Naive B cell (primary cell): ENCODE data around the gene MINDY4. TPM values are rescaled to one million over a fixed set of nuclear protein-coding genes. Genes with fewer than 3 reads are reported as not detected.

Experiments used
- ATAC-seq, 2 donors: fragments of 150-1000 bp; cut with Tn5 transposase; 2 replicates each; pipeline ENCODE4 v1.10.0; 2021; ENCODE audit warnings: low read depth in 2 of 2, mild to moderate bottlenecking in 2 of 2, moderate library complexity in 2 of 2
- DNase-seq: peaks from one replicate; pipeline ENCODE4 v3.0.0; 2022
- H3K27ac Mint-ChIP-seq, 6 donors: one replicate each; pipeline ENCODE4 v1.8.0; 2020 to 2022; ENCODE audit warnings: mild to moderate bottlenecking in 6 of 6, mixed read lengths in 6 of 6, moderate library complexity in 5 of 6, inconsistent platforms in 2 of 6
- H3K27me3 Mint-ChIP-seq, 3 donors: one replicate each; pipeline ENCODE4 v1.8.0; 2021 to 2022; ENCODE audit warnings: mixed read lengths in 3 of 3, mild to moderate bottlenecking in 1 of 3
- H3K36me3 Mint-ChIP-seq, 2 donors: one replicate each; pipeline ENCODE4 v1.8.0; 2020 to 2022; ENCODE audit warnings: mixed read lengths in 2 of 2, inconsistent platforms in 1 of 2, mild to moderate bottlenecking in 1 of 2
- H3K4me1 Mint-ChIP-seq, 3 donors: one replicate each; pipeline ENCODE4 v1.8.0; 2020 to 2022; ENCODE audit warnings: mixed read lengths in 3 of 3, inconsistent platforms in 1 of 3, mild to moderate bottlenecking in 1 of 3, moderate library complexity in 1 of 3
- H3K4me3 Mint-ChIP-seq, 8 donors: one replicate each; pipeline ENCODE4 v1.8.0; 2020 to 2022; ENCODE audit warnings: mild to moderate bottlenecking in 8 of 8, mixed read lengths in 8 of 8, moderate library complexity in 8 of 8, inconsistent platforms in 2 of 8
- H3K9me3 Mint-ChIP-seq, 7 donors: one replicate each; pipeline ENCODE4 v1.8.0; 2020 to 2022; ENCODE audit warnings: mixed read lengths in 7 of 7, mild to moderate bottlenecking in 5 of 7, inconsistent platforms in 2 of 7, moderate library complexity in 1 of 7
- polyA plus RNA-seq, 6 donors: library from polyadenylated mRNA; unstranded; fragments of 300-500 nt; fragmentation: Illumina TruSeq; gene quantifications; one replicate each; pipeline ENCODE4 v1.2.3, GENCODE V29; 2021; ENCODE audit warnings: low read depth in 6 of 6

MINDY4 gene
- polyA plus RNA-seq, 6 donors from 2014 or later = 0.14 to 0.16 TPM; not detected in 4

GRCh38 chr7:30899066-30899465, 127.8 kb downstream of the MINDY4 start:
- Mint-ChIP-seq H3K4me3 (no peak overlapping the region), H3K27ac (no peak overlapping the region), H3K9me3 (no peaks in the 10 kb centered on the region), H3K36me3 (no peaks in the 10 kb centered on the region), H3K4me1 (no peaks in the 10 kb centered on the region), H3K27me3 (peaks cover 0 to 7% (median 5%) of the 10 kb centered on the region in 3 donors)
- ATAC-seq = no peak
- no peak for DNase-seq

GRCh38 chr7:30899630-30900029, 128.4 kb downstream of the MINDY4 start:
- ATAC-seq = no peak

GRCh38 chr7:30900053-30900452, 128.8 kb downstream of the MINDY4 start:
- DNase-seq (no peak), ATAC-seq (no peak)
- peak overlapping the region in 1 of 6 donors; percentile 56 for H3K27ac Mint-ChIP-seq
- H3K27me3 Mint-ChIP-seq = peaks cover 0 to 5% (median 0%) of the 10 kb centered on the region in 3 donors
- no peaks in the 10 kb centered on the region for H3K4me1 Mint-ChIP-seq
- H3K36me3 Mint-ChIP-seq = no peaks in the 10 kb centered on the region
- H3K4me3 Mint-ChIP-seq = no peak overlapping the region
- H3K9me3 Mint-ChIP-seq = no peaks in the 10 kb centered on the region

More at GRCh38 chr7:30899630-30900029, 128.4 kb downstream of the MINDY4 start:
- Mint-ChIP-seq H3K4me1 (no peaks in the 10 kb centered on the region), H3K27ac (no peak overlapping the region), H3K27me3 (peaks cover 0 to 5% (median 3%) of the 10 kb centered on the region in 3 donors), H3K9me3 (no peaks in the 10 kb centered on the region), H3K4me3 (no peak overlapping the region), H3K36me3 (no peaks in the 10 kb centered on the region)
- no peak for DNase-seq

- Mint-ChIP-seq H3K4me1 (no peaks in the 10 kb centered on the region), H3K4me3 (no peak overlapping the region), H3K27ac (peak overlapping the region in 1 of 6 donors; percentile 33), H3K27me3 (peaks cover 0 to 5% (median 0%) of the 10 kb centered on the region in 3 donors), H3K9me3 (no peaks in the 10 kb centered on the region), H3K36me3 (no peaks in the 10 kb centered on the region)
- DNase-seq (no peak), ATAC-seq (no peak)
Observed at GRCh38 chr7:30900803-30901362, 129.7 kb downstream of the MINDY4 start.

GRCh38 chr7:30901856-30902255, 130.6 kb downstream of the MINDY4 start:
- ATAC-seq (no peak), DNase-seq (no peak)
- H3K4me3 Mint-ChIP-seq = no peak overlapping the region
- H3K36me3 Mint-ChIP-seq = no peaks in the 10 kb centered on the region
- no peaks in the 10 kb centered on the region for H3K4me1 Mint-ChIP-seq
- H3K27me3 Mint-ChIP-seq = peaks cover 0 to 2% (median 0%) of the 10 kb centered on the region in 3 donors
- H3K9me3 Mint-ChIP-seq = no peaks in the 10 kb centered on the region
- H3K27ac Mint-ChIP-seq = no peak overlapping the region

- H3K27ac Mint-ChIP-seq = no peak overlapping the region
- ATAC-seq (no peak), DNase-seq (no peak)
- no peaks in the 10 kb centered on the region for H3K36me3 Mint-ChIP-seq
- H3K27me3 Mint-ChIP-seq = no peaks in the 10 kb centered on the region
- H3K4me3 Mint-ChIP-seq = no peak overlapping the region
- no peaks in the 10 kb centered on the region for H3K4me1 Mint-ChIP-seq
- H3K9me3 Mint-ChIP-seq = no peaks in the 10 kb centered on the region
Observed at GRCh38 chr7:30902466-30902865, 131.2 kb downstream of the MINDY4 start.

- Mint-ChIP-seq H3K36me3 (no peaks in the 10 kb centered on the region), H3K4me1 (no peaks in the 10 kb centered on the region), H3K27me3 (no peaks in the 10 kb centered on the region), H3K27ac (no peak overlapping the region), H3K9me3 (no peaks in the 10 kb centered on the region), H3K4me3 (no peak overlapping the region)
- DNase-seq (no peak), ATAC-seq (no peak)
Observed at GRCh38 chr7:30903146-30903545, 131.9 kb downstream of the MINDY4 start.

- no peak overlapping the region for H3K27ac Mint-ChIP-seq
- DNase-seq (no peak), ATAC-seq (no peak)
- no peaks in the 10 kb centered on the region for H3K27me3 Mint-ChIP-seq
- no peaks in the 10 kb centered on the region for H3K36me3 Mint-ChIP-seq
- H3K4me1 Mint-ChIP-seq = no peaks in the 10 kb centered on the region
- no peaks in the 10 kb centered on the region for H3K9me3 Mint-ChIP-seq
- H3K4me3 Mint-ChIP-seq = peak overlapping the region in 1 of 8 donors; percentile 15
Observed at GRCh38 chr7:30904561-30904960, 133.3 kb downstream of the MINDY4 start.

- DNase-seq (no peak), ATAC-seq (no peak)
- Mint-ChIP-seq H3K4me3 (peak overlapping the region in 1 of 8 donors; percentile 64), H3K36me3 (no peaks in the 10 kb centered on the region), H3K27me3 (no peaks in the 10 kb centered on the region), H3K27ac (no peak overlapping the region), H3K4me1 (no peaks in the 10 kb centered on the region), H3K9me3 (no peaks in the 10 kb centered on the region)
Observed at GRCh38 chr7:30905078-30906012, 134.1 kb downstream of the MINDY4 start.

- Mint-ChIP-seq H3K27me3 (no peaks in the 10 kb centered on the region), H3K4me3 (no peak overlapping the region)
Observed at GRCh38 chr7:30906014-30906413, 134.8 kb downstream of the MINDY4 start.

GRCh38 chr7:30906515-30907240, 135.5 kb downstream of the MINDY4 start:
- H3K36me3 Mint-ChIP-seq = no peaks in the 10 kb centered on the region
- H3K4me1 Mint-ChIP-seq = peaks cover 0 to 4% (median 0%) of the 10 kb centered on the region in 3 donors
- DNase-seq = no peak
- no peak overlapping the region for H3K4me3 Mint-ChIP-seq
- no peaks in the 10 kb centered on the region for H3K9me3 Mint-ChIP-seq
- H3K27ac Mint-ChIP-seq = no peak overlapping the region
- H3K27me3 Mint-ChIP-seq = no peaks in the 10 kb centered on the region
- ATAC-seq = no peak

More at GRCh38 chr7:30906014-30906413, 134.8 kb downstream of the MINDY4 start:
- Mint-ChIP-seq H3K36me3 (no peaks in the 10 kb centered on the region), H3K4me1 (peaks cover 0 to 4% (median 0%) of the 10 kb centered on the region in 3 donors), H3K9me3 (no peaks in the 10 kb centered on the region), H3K27ac (no peak overlapping the region)
- ATAC-seq (no peak), DNase-seq (no peak)

- Mint-ChIP-seq H3K4me1 (peaks cover 0 to 4% (median 0%) of the 10 kb centered on the region in 3 donors), H3K27ac (no peak overlapping the region)
Observed at GRCh38 chr7:30907527-30908267, 136.5 kb downstream of the MINDY4 start.

GRCh38 chr7:30908681-30909080, 137.5 kb downstream of the MINDY4 start:
- peaks cover 0 to 4% (median 0%) of the 10 kb centered on the region in 3 donors for H3K4me1 Mint-ChIP-seq
- no peak overlapping the region for H3K4me3 Mint-ChIP-seq
- no peak for ATAC-seq
- H3K9me3 Mint-ChIP-seq = no peaks in the 10 kb centered on the region
- H3K27me3 Mint-ChIP-seq = no peaks in the 10 kb centered on the region
- H3K36me3 Mint-ChIP-seq = no peaks in the 10 kb centered on the region
- no peak overlapping the region for H3K27ac Mint-ChIP-seq
- DNase-seq = no peak

More at GRCh38 chr7:30907527-30908267, 136.5 kb downstream of the MINDY4 start:
- ATAC-seq (no peak), DNase-seq (no peak)
- no peaks in the 10 kb centered on the region for H3K9me3 Mint-ChIP-seq
- H3K27me3 Mint-ChIP-seq = no peaks in the 10 kb centered on the region
- no peak overlapping the region for H3K4me3 Mint-ChIP-seq
- H3K36me3 Mint-ChIP-seq = no peaks in the 10 kb centered on the region
